ENCODE data around the gene TMEM266. TPM values are rescaled to one million over a fixed set of nuclear protein-coding genes. Genes with fewer than 3 reads are reported as not detected.

Gene TMEM266
- total and polyA plus RNA-seq, 2 experiments from 2014 or later = 0.39 to 1.9 TPM

DNA sequence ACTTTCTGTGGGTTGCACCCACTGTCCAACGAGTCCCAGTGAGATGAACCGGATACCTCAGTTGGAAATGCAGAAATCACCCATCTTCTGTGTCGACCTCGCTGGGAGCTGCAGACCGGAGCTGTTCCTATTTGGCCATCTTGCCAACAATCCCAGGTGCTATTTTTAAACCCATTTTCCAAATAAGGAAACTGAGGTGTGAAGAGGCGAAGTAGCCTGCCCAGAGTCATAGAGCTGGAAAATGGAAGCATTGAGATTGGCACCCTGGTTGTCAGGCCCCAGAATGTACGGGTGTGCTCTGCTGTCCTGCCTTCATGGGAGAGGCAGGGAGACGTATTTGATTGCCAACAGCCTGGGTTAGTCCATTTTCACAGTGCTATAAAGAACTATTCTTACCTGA lies 39.6 kb downstream of the TMEM266 start:
- H3K4me1 ChIP-seq (ENCODE audit: insufficient read depth) = no peaks in the 10 kb centered on the region
- H3K36me3 ChIP-seq (replicated peaks; ENCODE audit: insufficient read depth, low read depth) = no peaks in the 10 kb centered on the region
- H3K27ac ChIP-seq = no peak overlapping the region
- no peak for DNase-seq (ENCODE audit: low spot score)
- no peak overlapping the region for H3K4me3 ChIP-seq
- H3K4me2 ChIP-seq = peak overlapping the region; percentile 51
- 86% methylated on average over 8 of the region's 8 CpGs for WGBS (ENCODE audit: low lambda C conversion rate, missing lambda C conversion rate)
- no peaks in the 10 kb centered on the region for H3K79me2 ChIP-seq
- no peaks in the 10 kb centered on the region for H4K20me1 ChIP-seq (ENCODE audit: insufficient read depth, poor library complexity, severe bottlenecking)
- H3K9me2 ChIP-seq (replicated peaks; ENCODE audit: insufficient read depth) = no peaks in the 10 kb centered on the region
- no peaks in the 10 kb centered on the region for H3K9me3 ChIP-seq (ENCODE audit: low read depth)
- H3K27me3 ChIP-seq = no peaks in the 10 kb centered on the region
- no peak overlapping the region for H2AFZ ChIP-seq
- TF ChIP-seq, protein P1, sequence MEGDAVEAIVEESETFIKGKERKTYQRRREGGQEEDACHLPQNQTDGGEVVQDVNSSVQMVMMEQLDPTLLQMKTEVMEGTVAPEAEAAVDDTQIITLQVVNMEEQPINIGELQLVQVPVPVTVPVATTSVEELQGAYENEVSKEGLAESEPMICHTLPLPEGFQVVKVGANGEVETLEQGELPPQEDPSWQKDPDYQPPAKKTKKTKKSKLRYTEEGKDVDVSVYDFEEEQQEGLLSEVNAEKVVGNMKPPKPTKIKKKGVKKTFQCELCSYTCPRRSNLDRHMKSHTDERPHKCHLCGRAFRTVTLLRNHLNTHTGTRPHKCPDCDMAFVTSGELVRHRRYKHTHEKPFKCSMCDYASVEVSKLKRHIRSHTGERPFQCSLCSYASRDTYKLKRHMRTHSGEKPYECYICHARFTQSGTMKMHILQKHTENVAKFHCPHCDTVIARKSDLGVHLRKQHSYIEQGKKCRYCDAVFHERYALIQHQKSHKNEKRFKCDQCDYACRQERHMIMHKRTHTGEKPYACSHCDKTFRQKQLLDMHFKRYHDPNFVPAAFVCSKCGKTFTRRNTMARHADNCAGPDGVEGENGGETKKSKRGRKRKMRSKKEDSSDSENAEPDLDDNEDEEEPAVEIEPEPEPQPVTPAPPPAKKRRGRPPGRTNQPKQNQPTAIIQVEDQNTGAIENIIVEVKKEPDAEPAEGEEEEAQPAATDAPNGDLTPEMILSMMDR (IDR thresholded peaks at IDR 0.05; ENCODE audit: poor library complexity) = no peak
- no peak for TF ChIP-seq EZH2phosphoT487 (IDR thresholded peaks at IDR 0.05; ENCODE audit: low read depth, severe bottlenecking, unreplicated experiment)
- no peak for TF ChIP-seq EZH2 (IDR thresholded peaks at IDR 0.05; ENCODE audit: borderline replicate concordance)

DNA sequence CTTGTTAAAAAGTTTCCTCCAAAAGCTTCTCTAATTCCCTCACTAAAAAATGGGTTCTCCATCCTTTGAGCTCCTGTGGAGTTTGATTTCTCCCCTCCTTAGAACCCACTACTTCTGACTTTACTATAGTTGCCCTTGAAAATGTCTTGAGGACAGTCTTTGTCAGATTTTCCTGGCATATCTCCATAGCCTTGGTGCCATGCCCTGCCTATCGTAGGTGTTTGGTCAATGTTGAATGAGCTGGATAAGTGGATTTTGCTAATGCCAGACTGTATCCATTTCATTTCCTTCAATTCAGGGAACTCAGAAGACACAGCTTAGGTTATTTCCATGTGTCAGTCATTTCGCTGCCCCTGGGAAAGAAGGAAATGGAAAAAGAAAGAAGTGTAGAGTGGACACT lies 40.6 kb downstream of the TMEM266 start:
- no peak overlapping the region for H3K4me3 ChIP-seq
- H3K9me2 ChIP-seq (replicated peaks; ENCODE audit: insufficient read depth) = no peaks in the 10 kb centered on the region
- H3K36me3 ChIP-seq (replicated peaks; ENCODE audit: insufficient read depth, low read depth) = no peaks in the 10 kb centered on the region
- TF ChIP-seq EZH2 (IDR thresholded peaks at IDR 0.05; ENCODE audit: borderline replicate concordance) (no peak), EZH2phosphoT487 (IDR thresholded peaks at IDR 0.05; ENCODE audit: low read depth, severe bottlenecking, unreplicated experiment) (no peak)
- TF ChIP-seq, protein P1 (IDR thresholded peaks at IDR 0.05; ENCODE audit: poor library complexity) = no peak
- H3K4me1 ChIP-seq (ENCODE audit: insufficient read depth) = no peaks in the 10 kb centered on the region
- WGBS (ENCODE audit: low lambda C conversion rate, missing lambda C conversion rate) = 95% methylated on average over 2 of the region's 2 CpGs
- no peak overlapping the region for H2AFZ ChIP-seq
- no peaks in the 10 kb centered on the region for H4K20me1 ChIP-seq (ENCODE audit: insufficient read depth, poor library complexity, severe bottlenecking)
- H3K27me3 ChIP-seq = no peaks in the 10 kb centered on the region
- no peaks in the 10 kb centered on the region for H3K9me3 ChIP-seq (ENCODE audit: low read depth)
- no peaks in the 10 kb centered on the region for H3K79me2 ChIP-seq
- no peak for DNase-seq (ENCODE audit: low spot score)
- H3K4me2 ChIP-seq = no peak overlapping the region
- H3K27ac ChIP-seq = no peak overlapping the region

DNA sequence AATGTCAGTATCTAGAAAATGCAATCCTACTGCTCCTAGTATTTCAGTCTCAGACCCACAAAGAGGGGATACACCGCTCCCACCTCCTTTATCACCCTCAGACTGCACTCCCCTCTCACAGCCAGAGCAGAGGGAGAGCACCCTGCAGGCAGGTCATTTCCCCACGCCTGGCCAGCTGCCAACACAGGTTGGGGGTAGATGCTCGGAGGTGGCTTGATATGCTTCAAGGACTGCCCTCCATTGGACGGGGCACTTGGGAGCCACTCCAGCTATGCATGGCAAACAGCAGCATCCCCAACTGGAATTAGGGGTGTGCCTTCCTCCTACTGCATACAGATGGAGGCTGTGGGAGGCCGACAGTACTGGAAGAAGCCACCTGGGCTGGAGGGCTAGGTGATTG lies 41.9 kb downstream of the TMEM266 start:
- no peak for DNase-seq (ENCODE audit: low spot score)
- no peaks in the 10 kb centered on the region for H4K20me1 ChIP-seq (ENCODE audit: insufficient read depth, poor library complexity, severe bottlenecking)
- TF ChIP-seq EZH2phosphoT487 (IDR thresholded peaks at IDR 0.05; ENCODE audit: low read depth, severe bottlenecking, unreplicated experiment) (no peak), EZH2 (IDR thresholded peaks at IDR 0.05; ENCODE audit: borderline replicate concordance) (no peak)
- TF ChIP-seq, protein P1 (IDR thresholded peaks at IDR 0.05; ENCODE audit: poor library complexity) = no peak
- no peaks in the 10 kb centered on the region for H3K36me3 ChIP-seq (replicated peaks; ENCODE audit: insufficient read depth, low read depth)
- H3K4me3 ChIP-seq = no peak overlapping the region
- H3K4me2 ChIP-seq = no peak overlapping the region
- no peaks in the 10 kb centered on the region for H3K9me2 ChIP-seq (replicated peaks; ENCODE audit: insufficient read depth)
- WGBS (ENCODE audit: low lambda C conversion rate, missing lambda C conversion rate) = 82% methylated on average over 5 of the region's 5 CpGs
- no peak overlapping the region for H2AFZ ChIP-seq
- no peaks in the 10 kb centered on the region for H3K9me3 ChIP-seq (ENCODE audit: low read depth)
- H3K79me2 ChIP-seq = no peaks in the 10 kb centered on the region
- no peak overlapping the region for H3K27ac ChIP-seq
- H3K4me1 ChIP-seq (ENCODE audit: insufficient read depth) = no peaks in the 10 kb centered on the region
- H3K27me3 ChIP-seq = no peaks in the 10 kb centered on the region

DNA sequence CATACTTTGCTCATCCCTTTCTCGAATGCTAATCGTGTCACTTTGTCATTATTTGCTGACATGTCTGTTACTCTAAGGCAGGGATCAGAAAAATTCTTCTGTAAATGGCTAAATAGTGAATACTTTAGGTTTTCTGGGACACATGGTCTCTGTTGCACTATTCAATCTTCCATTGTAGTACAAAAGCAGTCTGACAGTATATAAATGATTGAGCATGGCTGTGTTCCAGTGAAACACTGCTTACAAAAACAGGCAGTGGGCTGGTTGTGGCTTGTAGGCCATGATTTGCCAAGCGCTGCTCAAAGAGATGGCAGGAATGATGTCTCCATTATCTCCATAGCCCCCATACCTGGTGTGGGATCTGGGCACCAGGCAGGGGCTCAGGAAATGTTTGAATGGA lies 45.6 kb downstream of the TMEM266 start:
- H3K4me3 ChIP-seq = no peak overlapping the region
- no peaks in the 10 kb centered on the region for H3K27me3 ChIP-seq
- 99% methylated on average over 3 of the region's 3 CpGs for WGBS (ENCODE audit: low lambda C conversion rate, missing lambda C conversion rate)
- no peak for DNase-seq (ENCODE audit: low spot score)
- no peaks in the 10 kb centered on the region for H3K9me3 ChIP-seq (ENCODE audit: low read depth)
- H3K4me1 ChIP-seq (ENCODE audit: insufficient read depth) = no peaks in the 10 kb centered on the region
- H3K27ac ChIP-seq = no peak overlapping the region
- no peaks in the 10 kb centered on the region for H3K79me2 ChIP-seq
- H3K9me2 ChIP-seq (replicated peaks; ENCODE audit: insufficient read depth) = no peaks in the 10 kb centered on the region
- H4K20me1 ChIP-seq (ENCODE audit: insufficient read depth, poor library complexity, severe bottlenecking) = no peaks in the 10 kb centered on the region
- TF ChIP-seq, protein P1 (IDR thresholded peaks at IDR 0.05; ENCODE audit: poor library complexity) = no peak
- no peak for TF ChIP-seq EZH2 (IDR thresholded peaks at IDR 0.05; ENCODE audit: borderline replicate concordance)
- TF ChIP-seq EZH2phosphoT487 (IDR thresholded peaks at IDR 0.05; ENCODE audit: low read depth, severe bottlenecking, unreplicated experiment) = no peak
- H3K4me2 ChIP-seq = no peak overlapping the region
- no peak overlapping the region for H2AFZ ChIP-seq
- no peaks in the 10 kb centered on the region for H3K36me3 ChIP-seq (replicated peaks; ENCODE audit: insufficient read depth, low read depth)

Data from hepatocyte (in vitro differentiated cells).